Measurements from ENCODE around the gene CDK19. TPM values are rescaled to one million over a fixed set of nuclear protein-coding genes. Genes with fewer than 3 reads are reported as not detected.

CDK19 gene
- total and polyA plus RNA-seq, 2 of the 4 experiments (the other 2 are of a cell fraction), result 6.0 to 6.8 TPM

- H3K56ac ChIP-seq (ENCODE audit: extremely low read depth, insufficient read depth, low read length), result no peak overlapping the region
- DNase-seq, result no peak
- no peak overlapping the region for H3K14ac ChIP-seq (replicated peaks; ENCODE audit: low read depth, low read length)
- H3K4ac ChIP-seq (ENCODE audit: low read depth, low read length), result no peak overlapping the region
- no peaks in the 10 kb centered on the region for H3K27me3 ChIP-seq (ENCODE audit: control insufficient read depth, insufficient read depth, low read length)
- H3K36me3 ChIP-seq (ENCODE audit: control insufficient read depth, insufficient read depth, low read length), result 0 out of 2 replicates have a peak, but pooled peaks cover 2% of the 10 kb centered on the region
- no peak overlapping the region for H2BK15ac ChIP-seq (ENCODE audit: low read depth, low read length)
- H3K79me1 ChIP-seq (ENCODE audit: low read depth in 1 of 2, low read length in 2 of 2), result peaks cover 0 to 2% of the 10 kb centered on the region in 2 experiments; a peak in 2 of 4 replicates
- no CpG with 5 or more reads among the region's 3 CpGs for WGBS, 2 experiments (ENCODE audit: extremely low coverage in 2 of 2, insufficient read length in 1 of 2)
- dilution Hi-C loops (cut with HindIII; ENCODE audit: low sequenced_read_pairs, unreplicated experiment) (no loop called here), intact Hi-C loops (cut with micrococcal nuclease) (no loop called here), in situ Hi-C loops (cut with MboI; ENCODE audit: low sequenced_read_pairs) (no loop called here)
- no peak overlapping the region for H3K18ac ChIP-seq (ENCODE audit: low read depth, low read length)
- H2BK20ac ChIP-seq (ENCODE audit: low read depth, low read length), result no peak overlapping the region
- H2BK120ac ChIP-seq (ENCODE audit: low read depth, low read length), result no peak overlapping the region
- ATAC-seq (ENCODE audit: low read depth), result no peak
- no peak for TF ChIP-seq CEBPB (IDR thresholded peaks at IDR 0.05; ENCODE audit: low read depth, low read length)
- no peak for TF ChIP-seq MAZ (IDR thresholded peaks at IDR 0.05; ENCODE audit: borderline replicate concordance, low read depth, low read length)
- TF ChIP-seq CHD1 (IDR thresholded peaks at IDR 0.05; ENCODE audit: low read depth, low read length), result no peak
- no peak for TF ChIP-seq BHLHE40 (IDR thresholded peaks at IDR 0.05; ENCODE audit: low read depth, low read length)
- TF ChIP-seq, protein P1, sequence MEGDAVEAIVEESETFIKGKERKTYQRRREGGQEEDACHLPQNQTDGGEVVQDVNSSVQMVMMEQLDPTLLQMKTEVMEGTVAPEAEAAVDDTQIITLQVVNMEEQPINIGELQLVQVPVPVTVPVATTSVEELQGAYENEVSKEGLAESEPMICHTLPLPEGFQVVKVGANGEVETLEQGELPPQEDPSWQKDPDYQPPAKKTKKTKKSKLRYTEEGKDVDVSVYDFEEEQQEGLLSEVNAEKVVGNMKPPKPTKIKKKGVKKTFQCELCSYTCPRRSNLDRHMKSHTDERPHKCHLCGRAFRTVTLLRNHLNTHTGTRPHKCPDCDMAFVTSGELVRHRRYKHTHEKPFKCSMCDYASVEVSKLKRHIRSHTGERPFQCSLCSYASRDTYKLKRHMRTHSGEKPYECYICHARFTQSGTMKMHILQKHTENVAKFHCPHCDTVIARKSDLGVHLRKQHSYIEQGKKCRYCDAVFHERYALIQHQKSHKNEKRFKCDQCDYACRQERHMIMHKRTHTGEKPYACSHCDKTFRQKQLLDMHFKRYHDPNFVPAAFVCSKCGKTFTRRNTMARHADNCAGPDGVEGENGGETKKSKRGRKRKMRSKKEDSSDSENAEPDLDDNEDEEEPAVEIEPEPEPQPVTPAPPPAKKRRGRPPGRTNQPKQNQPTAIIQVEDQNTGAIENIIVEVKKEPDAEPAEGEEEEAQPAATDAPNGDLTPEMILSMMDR (conservative IDR thresholded peaks at IDR 0.05; ENCODE audit: low read depth, low read length), result no peak
- TF ChIP-seq, protein P2, sequence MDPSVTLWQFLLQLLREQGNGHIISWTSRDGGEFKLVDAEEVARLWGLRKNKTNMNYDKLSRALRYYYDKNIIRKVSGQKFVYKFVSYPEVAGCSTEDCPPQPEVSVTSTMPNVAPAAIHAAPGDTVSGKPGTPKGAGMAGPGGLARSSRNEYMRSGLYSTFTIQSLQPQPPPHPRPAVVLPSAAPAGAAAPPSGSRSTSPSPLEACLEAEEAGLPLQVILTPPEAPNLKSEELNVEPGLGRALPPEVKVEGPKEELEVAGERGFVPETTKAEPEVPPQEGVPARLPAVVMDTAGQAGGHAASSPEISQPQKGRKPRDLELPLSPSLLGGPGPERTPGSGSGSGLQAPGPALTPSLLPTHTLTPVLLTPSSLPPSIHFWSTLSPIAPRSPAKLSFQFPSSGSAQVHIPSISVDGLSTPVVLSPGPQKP (IDR thresholded peaks at IDR 0.05; ENCODE audit: borderline replicate concordance, low read depth, low read length), result no peak
- TF ChIP-seq, protein P3, sequence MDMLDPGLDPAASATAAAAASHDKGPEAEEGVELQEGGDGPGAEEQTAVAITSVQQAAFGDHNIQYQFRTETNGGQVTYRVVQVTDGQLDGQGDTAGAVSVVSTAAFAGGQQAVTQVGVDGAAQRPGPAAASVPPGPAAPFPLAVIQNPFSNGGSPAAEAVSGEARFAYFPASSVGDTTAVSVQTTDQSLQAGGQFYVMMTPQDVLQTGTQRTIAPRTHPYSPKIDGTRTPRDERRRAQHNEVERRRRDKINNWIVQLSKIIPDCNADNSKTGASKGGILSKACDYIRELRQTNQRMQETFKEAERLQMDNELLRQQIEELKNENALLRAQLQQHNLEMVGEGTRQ (IDR thresholded peaks at IDR 0.05; ENCODE audit: low read depth, low read length), result no peak
- no peak for TF ChIP-seq MAFK (IDR thresholded peaks at IDR 0.05; ENCODE audit: low read depth, low read length)
- no peak for TF ChIP-seq MXI1 (IDR thresholded peaks at IDR 0.05; ENCODE audit: borderline replicate concordance, low read depth, low read length)
- TF ChIP-seq RCOR1 (IDR thresholded peaks at IDR 0.05; ENCODE audit: insufficient replicate concordance, low read length), result no peak
- TF ChIP-seq NFE2L2 (IDR thresholded peaks at IDR 0.05; ENCODE audit: low read depth, low read length), result no peak
- no peak for TF ChIP-seq RAD21 (IDR thresholded peaks at IDR 0.05; ENCODE audit: low read length)
- no peak overlapping the region for H4K8ac ChIP-seq (ENCODE audit: low read depth in 2 of 2, low read length in 2 of 2)
- no peak overlapping the region for H3K23ac ChIP-seq (ENCODE audit: low read depth, low read length)
- no peaks in the 10 kb centered on the region for H3K4me1 ChIP-seq (ENCODE audit: control insufficient read depth, insufficient read depth, low read length)
- H4K5ac ChIP-seq (ENCODE audit: low read depth, low read length), result no peak overlapping the region
- no peaks in the 10 kb centered on the region for H3K9me1 ChIP-seq (ENCODE audit: insufficient read depth, low read length)
- H3K9me3 ChIP-seq (ENCODE audit: control insufficient read depth, insufficient read depth, low read length), result no peaks in the 10 kb centered on the region
- H3K4me2 ChIP-seq (ENCODE audit: low read depth, low read length), result no peak overlapping the region
- no peaks in the 10 kb centered on the region for H4K20me1 ChIP-seq (ENCODE audit: insufficient read depth, low read length)
- H2AK5ac ChIP-seq (ENCODE audit: low read depth, low read length), result no peak overlapping the region
- H2BK5ac ChIP-seq (ENCODE audit: low read depth, low read length, poor library complexity, severe bottlenecking), result no peak overlapping the region
- no peak overlapping the region for H4K91ac ChIP-seq (ENCODE audit: insufficient read depth, low read depth, low read length)
- CTCF ChIA-PET, result no interaction called here
- POLR2A ChIA-PET (ENCODE audit: unreplicated experiment), result no interaction called here
- no peak overlapping the region for H2AK9ac ChIP-seq (replicated peaks; ENCODE audit: low read depth, low read length, poor library complexity)
- H3K27ac ChIP-seq (ENCODE audit: insufficient read depth, low read length), result no peak overlapping the region
- no peak overlapping the region for H3K4me3 ChIP-seq (ENCODE audit: insufficient read depth, low read depth, low read length)
- BruUV-seq (replicated peaks), result no TSS peak
- no peak overlapping the region for H3K9ac ChIP-seq (ENCODE audit: low read depth, low read length)
- no peak overlapping the region for H2AFZ ChIP-seq (replicated peaks; ENCODE audit: low read length, poor library complexity)
Measured at GRCh38 chr6:110731898-110732297, 83.4 kb downstream of the CDK19 start.

Measured in IMR-90 (cell line).